Measurements from ENCODE around the gene KLHL36.

KLHL36 gene

GRCh38 chr16:84647828-84648594 lies at the start of gene KLHL36:
Gene KLHL36 (plus strand): TSS chr16:84648511. CDS start chr16:84650868, 2,357 bp downstream.
- peak; percentile 41 for DNase-seq (ENCODE audit: low read depth, low spot score)

GRCh38 chr16:84599521-84600202 lies 48.6 kb upstream of the KLHL36 start:
- DNase-seq (ENCODE audit: low read depth, low spot score), result peak; percentile 44

GRCh38 chr16:84600343-84601229 lies 47.7 kb upstream of the KLHL36 start:
- no peak for DNase-seq (ENCODE audit: low read depth, low spot score)

GRCh38 chr16:84603140-84603816 lies 45.0 kb upstream of the KLHL36 start:
- DNase-seq (ENCODE audit: low read depth, low spot score), result no peak

- no peak for DNase-seq (ENCODE audit: low read depth, low spot score)
Measured at GRCh38 chr16:84603940-84604339, 44.4 kb upstream of the KLHL36 start.

GRCh38 chr16:84604477-84605013 lies 43.8 kb upstream of the KLHL36 start:
- no peak for DNase-seq (ENCODE audit: low read depth, low spot score)

GRCh38 chr16:84605339-84605848 lies 42.9 kb upstream of the KLHL36 start:
- no peak for DNase-seq (ENCODE audit: low read depth, low spot score)

GRCh38 chr16:84606081-84606875 lies 42.0 kb upstream of the KLHL36 start:
- no peak for DNase-seq (ENCODE audit: low read depth, low spot score)

GRCh38 chr16:84607061-84607460 lies 41.2 kb upstream of the KLHL36 start:
- DNase-seq (ENCODE audit: low read depth, low spot score), result no peak

- DNase-seq (ENCODE audit: low read depth, low spot score), result no peak
Measured at GRCh38 chr16:84607694-84608093, 40.6 kb upstream of the KLHL36 start.

- DNase-seq (ENCODE audit: low read depth, low spot score), result no peak
Measured at GRCh38 chr16:84608282-84608681, 40.0 kb upstream of the KLHL36 start.

GRCh38 chr16:84609563-84610177 lies 38.6 kb upstream of the KLHL36 start:
- DNase-seq (ENCODE audit: low read depth, low spot score), result no peak

- no peak for DNase-seq (ENCODE audit: low read depth, low spot score)
Measured at GRCh38 chr16:84610376-84610775, 37.9 kb upstream of the KLHL36 start.

- DNase-seq (ENCODE audit: low read depth, low spot score), result no peak
Measured at GRCh38 chr16:84611041-84611440, 37.3 kb upstream of the KLHL36 start.

GRCh38 chr16:84612686-84613085 lies 35.6 kb upstream of the KLHL36 start:
- no peak for DNase-seq (ENCODE audit: low read depth, low spot score)

GRCh38 chr16:84613408-84614072 lies 34.8 kb upstream of the KLHL36 start:
- no peak for DNase-seq (ENCODE audit: low read depth, low spot score)

GRCh38 chr16:84614073-84614459 lies 34.2 kb upstream of the KLHL36 start:
- DNase-seq (ENCODE audit: low read depth, low spot score), result no peak

GRCh38 chr16:84614623-84614967 lies 33.7 kb upstream of the KLHL36 start:
- DNase-seq (ENCODE audit: low read depth, low spot score), result no peak

Data from activated naive CD8-positive, alpha-beta T cell treated with anti-CD3 and anti-CD28 coated beads, Interleukin-2, amount 50 U/mL, for 16 hours (primary cell).